ENCODE results near the gene TP63.

GRCh38 chr3:189586941-189587663, 44.1 kb upstream of the TP63 start:
- TF ChIP-seq CTCF (IDR thresholded peaks at IDR 0.05; ENCODE audit: poor library complexity, severe bottlenecking) (no peak), RAD21 (conservative IDR thresholded peaks at IDR 0.05) (no peak)
